OCI-LY1 (cell line): ENCODE data around the gene SPAG9.
"Not testable (repeated sequence)": the region's sequence is repeated elsewhere in the genome, so short reads cannot be mapped to it uniquely, and the experiment has no call there.

Experiments
- H2AFZ ChIP-seq: fragments of 200-600 bp; sonication (generic), shearing (Covaris generic); 2 replicates; pipeline ENCODE4 v1.6.0; 2014; ENCODE audit warnings: antibody characterized with exemption, mild to moderate bottlenecking, low read length
- H3F3A ChIP-seq: fragments of 200-600 bp; sonication (generic), shearing (Covaris generic); 2 replicates; pipeline ENCODE4 v1.6.0; 2014; ENCODE audit warnings: mild to moderate bottlenecking, antibody characterized with exemption, low read length, moderate library complexity; ENCODE audit not compliant: insufficient read depth
- H3K27ac ChIP-seq: fragments of 200-600 bp; sonication (generic); 2 replicates; pipeline ENCODE4 v1.5.1; 2014; ENCODE audit warnings: low read length, mixed run types, mild to moderate bottlenecking, low read depth; ENCODE audit not compliant: poor library complexity, severe bottlenecking
- H3K27me3 ChIP-seq: fragments of 200-600 bp; sonication (generic); 2 replicates; pipeline ENCODE4 v1.6.0; 2014; ENCODE audit warnings: antibody characterized with exemption, mild to moderate bottlenecking, low read length, moderate library complexity; ENCODE audit not compliant: insufficient read depth
- H3K36me3 ChIP-seq: fragments of 200-600 bp; sonication (generic); 2 replicates; pipeline ENCODE4 v1.6.1; 2014; ENCODE audit warnings: mild to moderate bottlenecking, antibody characterized with exemption, low read length, moderate library complexity, mixed read lengths; ENCODE audit not compliant: insufficient read depth
- H3K4me1 ChIP-seq: fragments of 200-600 bp; sonication (generic); 2 replicates; pipeline ENCODE4 v1.5.1; 2014; ENCODE audit warnings: mild to moderate bottlenecking, low read length, moderate library complexity; ENCODE audit not compliant: insufficient read depth, severe bottlenecking
- H3K4me2 ChIP-seq: fragments of 200-600 bp; sonication (generic), shearing (Covaris generic); 2 replicates; pipeline ENCODE4 v1.6.1; 2014; ENCODE audit warnings: low read length
- H3K4me3 ChIP-seq: fragments of 200-600 bp; sonication (generic); 2 replicates; pipeline ENCODE4 v1.5.1; 2014; ENCODE audit warnings: low read length, low read depth, mild to moderate bottlenecking, mixed read lengths; ENCODE audit not compliant: poor library complexity, severe bottlenecking
- H3K79me2 ChIP-seq: fragments of 200-600 bp; shearing (Covaris generic); 2 replicates; pipeline ENCODE4 v1.6.1; 2016; ENCODE audit warnings: mixed run types, low read length, mixed read lengths; ENCODE audit not compliant: insufficient read depth
- H3K9ac ChIP-seq: fragments of 200-600 bp; sonication (generic), shearing (Covaris generic); 2 replicates; pipeline ENCODE4 v1.6.1; 2014; ENCODE audit warnings: mild to moderate bottlenecking, low read length, mixed read lengths
- H3K9me2 ChIP-seq: fragments of 200-600 bp; sonication (generic), shearing (Covaris generic); 2 replicates; pipeline ENCODE4 v1.6.1; 2014; ENCODE audit warnings: low read depth, mild to moderate bottlenecking, low read length, mixed read lengths
- H3K9me3 ChIP-seq: fragments of 200-600 bp; shearing (Covaris generic); 2 replicates; pipeline ENCODE4 v1.6.1; 2014; ENCODE audit warnings: low read length, mixed read lengths
- H4K20me1 ChIP-seq: fragments of 200-600 bp; sonication (generic), shearing (Covaris generic); 2 replicates; pipeline ENCODE4 v1.6.0; 2016; ENCODE audit warnings: mild to moderate bottlenecking, low read length; ENCODE audit not compliant: insufficient read depth
- CTCF ChIP-seq: fragments of 200-600 bp; sonication (generic), shearing (Covaris generic); IDR thresholded peaks from 2 replicates; pipeline ENCODE4 v1.5.1; 2017; ENCODE audit warnings: mild to moderate bottlenecking, antibody characterized with exemption, low read length, moderate library complexity, mixed read lengths
- EZH2 ChIP-seq: fragments of 200-600 bp; sonication (generic), shearing (Covaris generic); IDR thresholded peaks from 2 replicates; pipeline ENCODE4 v1.8.0; 2017; ENCODE audit warnings: borderline replicate concordance, mixed run types, mild to moderate bottlenecking, antibody characterized with exemption, low read length, moderate library complexity, mixed read lengths

Gene SPAG9

GRCh38 chr17:51083981-51084380 lies 36.7 kb downstream of the SPAG9 start:
- H3K9me2 ChIP-seq = no peaks in the 10 kb centered on the region
- no peak overlapping the region for H3K9ac ChIP-seq
- TF ChIP-seq CTCF = no peak
- peaks cover 27% of the 10 kb centered on the region for H3K4me1 ChIP-seq
- no peaks in the 10 kb centered on the region for H3K9me3 ChIP-seq
- peaks cover 4% of the 10 kb centered on the region; the same call in 1 of the 2 replicates for H3F3A ChIP-seq
- no peak overlapping the region for H3K4me2 ChIP-seq
- H3K27me3 ChIP-seq = no peaks in the 10 kb centered on the region
- H3K36me3 ChIP-seq = peaks cover 12% of the 10 kb centered on the region
- no peaks in the 10 kb centered on the region for H4K20me1 ChIP-seq
- H3K27ac ChIP-seq = no peak overlapping the region
- peaks cover 48% of the 10 kb centered on the region for H3K79me2 ChIP-seq
- no peak overlapping the region for H3K4me3 ChIP-seq
- H2AFZ ChIP-seq = no peak overlapping the region

DNA sequence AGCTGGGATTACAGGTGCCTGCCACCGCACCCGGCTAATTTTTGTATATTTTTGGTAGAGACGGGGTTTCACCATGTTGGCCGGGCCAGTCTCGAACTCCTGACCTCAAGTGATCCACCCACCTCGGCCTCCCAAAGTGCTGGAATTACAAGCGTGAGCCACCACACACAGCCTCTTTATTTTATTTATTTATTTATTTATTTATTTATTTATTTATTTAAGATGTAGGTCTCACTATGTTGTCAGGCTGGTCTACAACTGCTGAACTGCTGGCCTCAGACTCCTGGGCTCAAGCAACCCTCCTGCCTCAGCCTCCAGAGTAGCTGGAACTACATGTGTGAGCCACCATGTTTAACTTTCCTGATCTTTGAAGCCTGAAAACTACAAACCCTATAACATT lies 37.3 kb downstream of the SPAG9 start:
- H3K9me3 ChIP-seq, H4K20me1 ChIP-seq: not testable (repeated sequence)

DNA sequence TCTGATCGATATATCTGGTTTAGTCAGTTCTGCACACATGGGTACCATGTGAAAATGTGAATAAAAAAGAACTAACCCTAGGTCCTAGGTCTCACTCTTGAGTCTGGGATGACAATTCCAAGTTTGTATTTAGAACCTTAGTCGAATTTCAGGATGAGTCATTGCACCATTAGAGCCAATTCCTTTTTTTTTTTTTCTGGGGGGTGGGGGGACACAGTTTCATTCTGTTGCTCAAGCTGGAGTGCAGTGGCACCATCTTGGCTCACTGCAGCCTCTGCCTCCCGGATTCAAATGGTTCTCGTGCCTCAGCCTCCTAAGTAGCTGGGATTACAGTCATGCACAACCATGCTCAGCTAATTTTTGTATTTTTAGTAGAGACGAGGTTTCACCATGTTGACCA lies 41.6 kb downstream of the SPAG9 start:
- no peaks in the 10 kb centered on the region for H3K9me3 ChIP-seq
- no peaks in the 10 kb centered on the region for H3F3A ChIP-seq
- H2AFZ ChIP-seq = no peak overlapping the region
- H3K4me3 ChIP-seq = no peak overlapping the region
- peaks cover 15% of the 10 kb centered on the region for H3K79me2 ChIP-seq
- H3K4me1 ChIP-seq = no peaks in the 10 kb centered on the region
- no peak for TF ChIP-seq CTCF
- TF ChIP-seq EZH2 = no peak
- no peak overlapping the region for H3K27ac ChIP-seq
- no peak overlapping the region for H3K4me2 ChIP-seq
- no peak overlapping the region for H3K9ac ChIP-seq
- H4K20me1 ChIP-seq = no peaks in the 10 kb centered on the region
- H3K9me2 ChIP-seq = no peaks in the 10 kb centered on the region
- peaks cover 45% of the 10 kb centered on the region for H3K36me3 ChIP-seq
- no peaks in the 10 kb centered on the region for H3K27me3 ChIP-seq

More for the DNA sequence above, 37.3 kb downstream of the SPAG9 start:
- not testable (repeated sequence) for H3K4me2 ChIP-seq, H3K4me3 ChIP-seq, H2AFZ ChIP-seq, H3K27me3 ChIP-seq, H3F3A ChIP-seq, H3K9me2 ChIP-seq, H3K9ac ChIP-seq, H3K27ac ChIP-seq
- H3K36me3 ChIP-seq = peaks cover 17% of the 10 kb centered on the region
- peaks cover 21% of the 10 kb centered on the region for H3K4me1 ChIP-seq
- peaks cover 48% of the 10 kb centered on the region for H3K79me2 ChIP-seq

DNA sequence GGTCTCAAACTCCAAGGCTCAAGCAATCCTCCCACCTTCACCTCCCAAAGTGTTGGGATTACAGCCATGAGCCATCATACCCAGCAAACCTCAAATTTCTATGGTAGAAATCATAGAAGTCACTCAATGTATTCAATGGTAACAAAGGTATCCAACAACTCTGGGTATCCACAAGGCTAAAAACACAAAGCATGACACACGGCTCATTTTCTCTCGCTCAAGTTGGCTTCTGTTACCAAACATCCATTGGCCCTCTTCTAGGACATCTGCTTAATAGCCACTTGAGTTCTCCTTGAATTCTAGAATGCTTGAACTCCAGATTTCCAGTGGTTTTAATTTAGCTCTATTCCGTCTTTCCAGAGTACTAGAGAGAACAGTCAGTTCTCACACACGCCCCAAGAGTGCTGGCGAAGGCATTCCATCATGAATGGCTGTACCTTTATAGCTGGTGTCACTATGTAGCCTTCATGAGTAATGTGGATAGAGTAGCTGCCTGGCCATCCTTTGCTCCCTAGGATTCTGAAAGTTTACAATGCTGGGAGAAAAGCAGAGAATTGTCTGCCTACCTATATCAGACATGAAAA lies 42.6 kb downstream of the SPAG9 start:
- H3K4me2 ChIP-seq = no peak overlapping the region
- H3K4me3 ChIP-seq = no peak overlapping the region
- H3K27me3 ChIP-seq = no peaks in the 10 kb centered on the region
- peaks cover 10% of the 10 kb centered on the region; the same call in 1 of the 2 replicates for H3K79me2 ChIP-seq
- peaks cover 46% of the 10 kb centered on the region for H3K36me3 ChIP-seq
- no peaks in the 10 kb centered on the region for H3K4me1 ChIP-seq
- TF ChIP-seq EZH2 = no peak
- no peak for TF ChIP-seq CTCF
- no peaks in the 10 kb centered on the region for H3F3A ChIP-seq
- H3K27ac ChIP-seq = no peak overlapping the region
- H3K9me2 ChIP-seq = no peaks in the 10 kb centered on the region
- no peaks in the 10 kb centered on the region for H3K9me3 ChIP-seq
- no peak overlapping the region for H2AFZ ChIP-seq
- no peaks in the 10 kb centered on the region for H4K20me1 ChIP-seq
- H3K9ac ChIP-seq = no peak overlapping the region
